Activated CD8-positive, alpha-beta memory T cell treated with anti-CD3 and anti-CD28 coated beads for 36 hours (primary cell): ENCODE data around the gene SPATC1L. TPM values are rescaled to one million over a fixed set of nuclear protein-coding genes. Genes with fewer than 3 reads are reported as not detected.
"Not testable (repeated sequence)": the region's sequence is repeated elsewhere in the genome, so short reads cannot be mapped to it uniquely, and the experiment has no call there.

Experiments used
- CTCF ChIA-PET: fragments of 350-600 bp; sonication (Branson Sonifier 250); formaldehyde crosslinking; loops from one replicate; lab custom pipeline; 2021; ENCODE audit warnings: antibody characterized with exemption; lab: Charles Lee
- POLR2A ChIA-PET: fragments of 350-600 bp; sonication (Branson Sonifier 250); formaldehyde crosslinking; loops from one replicate; lab custom pipeline; 2021; ENCODE audit warnings: antibody characterized with exemption; lab: Charles Lee
- total RNA-seq, 2 experiments: library from RNA; stranded (reverse); gene quantifications; one replicate each; pipeline ENCODE4 v1.2.3, GENCODE V29; 2021

Gene SPATC1L
- total RNA-seq = 1 to 10 TPM; 5.0 to 5.9 TPM

- CTCF ChIA-PET = no interaction called here
These were observed at the start of gene SPATC1L for GRCh38 chr21:46183910-46184624. Gene SPATC1L (minus strand): TSS chr21:46184459. CDS start chr21:46182816, 1,643 bp downstream.

DNA sequence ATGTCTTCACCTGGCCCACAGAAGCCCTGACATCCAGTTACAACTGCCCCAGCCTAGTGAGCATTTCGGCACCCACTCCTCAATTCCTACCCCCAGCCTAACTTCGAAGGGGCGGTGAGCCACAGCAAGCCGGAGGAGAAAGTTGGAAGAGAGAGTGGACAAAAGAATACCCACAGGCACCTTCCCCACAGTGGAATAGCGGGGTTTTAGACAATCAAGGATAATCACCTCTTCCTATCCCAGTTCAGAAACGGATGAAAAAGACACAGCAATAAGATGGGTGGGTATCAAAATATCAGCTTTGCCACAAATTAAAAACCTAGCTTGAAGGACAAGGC lies 45.6 kb upstream of the SPATC1L start:
- ChIA-PET POLR2A (no interaction called here), CTCF (interaction anchor here (1.2 to 1.6 kb wide), 2 partner anchors 49 to 86 kb away, joined by 3 to 6 read pairs; no protein-coding TSS in a partner anchor)

More at GRCh38 chr21:46183910-46184624, at the start of gene SPATC1L:
- POLR2A ChIA-PET = no interaction called here

- POLR2A ChIA-PET = interaction anchor here (0.5 kb wide), 1 partner anchor 765 kb away, joined by 3 read pairs; no protein-coding TSS in a partner anchor
- CTCF ChIA-PET = interaction anchor here (0.6 to 1.6 kb wide), 3 partner anchors 28 to 86 kb away, joined by 3 to 6 read pairs (median 3); no protein-coding TSS in a partner anchor
These were observed 45.1 kb upstream of the SPATC1L start for GRCh38 chr21:46229133-46229922.

DNA sequence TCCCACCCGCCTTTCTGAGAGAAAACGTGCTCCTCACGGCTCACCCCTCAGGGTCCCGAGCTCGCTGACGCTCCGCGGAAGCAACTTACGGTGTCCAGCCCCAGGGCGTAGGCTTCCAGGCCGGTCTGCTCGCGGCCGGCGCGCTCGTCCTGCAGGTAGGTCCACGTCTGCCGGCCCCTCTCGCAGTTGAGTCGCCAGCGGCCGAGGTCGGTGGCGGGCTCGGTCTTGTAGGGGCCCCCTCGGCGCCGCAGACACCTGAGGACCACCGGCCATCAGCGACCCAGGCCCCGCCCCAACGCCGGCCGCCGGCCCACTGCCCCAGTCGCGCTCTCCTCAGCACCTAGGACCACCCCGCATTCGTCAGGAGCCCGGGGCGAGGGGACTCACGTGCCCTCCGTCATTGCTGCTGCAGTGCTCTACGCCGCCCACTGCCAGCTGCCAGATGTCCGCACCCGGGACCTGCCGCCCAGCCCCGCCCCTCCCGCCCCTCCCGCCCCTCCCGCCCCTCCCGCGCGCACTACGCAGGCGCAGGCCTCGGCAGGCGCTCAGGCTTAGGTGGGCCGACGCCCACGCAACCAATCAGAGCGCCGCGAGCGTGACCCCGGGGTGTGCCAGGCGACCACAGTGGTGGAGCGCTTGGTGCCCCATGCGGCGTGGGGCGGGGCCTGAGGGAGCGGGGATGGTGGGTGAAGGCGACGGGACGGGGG lies 44.2 kb upstream of the SPATC1L start, which contains the start of gene LSS:
LSS (minus strand) TSS at position 430 of the 707 bp plus-strand sequence; CDS start at position 401, 29 bp downstream.
- ChIA-PET POLR2A (interaction anchor here (0.5 kb wide), 1 partner anchor 765 kb away, joined by 3 read pairs; no protein-coding TSS in a partner anchor), CTCF (no interaction called here)

DNA sequence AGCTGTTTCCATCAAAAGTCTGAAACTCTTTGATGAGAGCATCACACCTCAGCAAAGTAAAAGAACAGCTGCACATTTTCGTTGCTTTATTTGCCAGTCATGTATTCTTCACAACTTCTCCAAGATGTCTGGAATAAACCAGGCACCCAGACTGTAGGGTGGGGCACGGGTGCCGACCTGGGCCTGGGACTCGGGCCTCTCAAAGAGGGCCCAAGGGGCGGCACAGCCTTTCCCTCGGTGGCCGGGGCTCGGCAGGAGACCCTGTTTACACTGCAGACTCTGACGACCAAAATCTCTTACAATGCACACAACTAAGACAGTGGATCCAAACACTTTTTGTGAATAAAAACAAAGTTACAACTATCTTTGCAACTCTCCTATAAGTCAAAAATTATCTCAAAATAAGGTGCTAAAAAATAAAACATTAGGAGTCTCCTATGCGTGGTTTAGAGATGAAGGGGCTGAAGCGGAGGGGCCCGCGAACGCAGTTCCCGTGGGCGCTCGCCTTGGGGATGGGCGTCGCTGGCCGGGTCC lies 43.6 kb upstream of the SPATC1L start:
- ChIA-PET CTCF (interaction anchor here (0.6 kb wide), 1 partner anchor 74 kb away, joined by 3 read pairs; no protein-coding TSS in a partner anchor), POLR2A (no interaction called here)

GRCh38 chr21:46226920-46227599 lies 42.8 kb upstream of the SPATC1L start:
- ChIA-PET CTCF (interaction anchor here (0.6 kb wide), 1 partner anchor 73 kb away, joined by 3 read pairs; no protein-coding TSS in a partner anchor), POLR2A (no interaction called here)

GRCh38 chr21:46226146-46226545 lies 41.9 kb upstream of the SPATC1L start:
- ChIA-PET POLR2A (no interaction called here), CTCF (no interaction called here)

DNA sequence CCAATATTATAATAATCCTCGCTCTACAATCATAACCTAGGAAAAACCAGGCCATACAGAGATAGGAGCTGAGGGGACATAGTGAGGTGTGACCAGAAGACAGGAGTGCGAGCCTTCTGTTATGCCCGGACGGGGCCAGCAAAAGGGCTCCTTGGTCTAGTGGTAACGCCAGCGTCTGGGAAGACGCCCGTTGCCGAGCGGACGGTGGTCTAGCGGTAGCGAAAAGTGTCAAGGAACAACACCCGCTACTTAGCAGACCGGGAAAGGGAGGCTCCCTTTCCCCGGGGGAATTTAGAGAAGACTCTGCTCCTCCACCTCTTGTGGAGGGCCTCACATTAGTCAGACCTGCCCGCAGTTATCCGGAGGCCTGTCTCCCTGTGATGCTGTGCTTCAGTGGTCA lies 39.4 kb upstream of the SPATC1L start:
- CTCF ChIA-PET, POLR2A ChIA-PET: not testable (repeated sequence)

- POLR2A ChIA-PET = no interaction called here
- CTCF ChIA-PET = interaction anchor here (0.9 kb wide), 1 partner anchor 102 kb away, joined by 3 read pairs; no protein-coding TSS in a partner anchor
These were observed 39.0 kb upstream of the SPATC1L start for GRCh38 chr21:46223217-46223616.

DNA sequence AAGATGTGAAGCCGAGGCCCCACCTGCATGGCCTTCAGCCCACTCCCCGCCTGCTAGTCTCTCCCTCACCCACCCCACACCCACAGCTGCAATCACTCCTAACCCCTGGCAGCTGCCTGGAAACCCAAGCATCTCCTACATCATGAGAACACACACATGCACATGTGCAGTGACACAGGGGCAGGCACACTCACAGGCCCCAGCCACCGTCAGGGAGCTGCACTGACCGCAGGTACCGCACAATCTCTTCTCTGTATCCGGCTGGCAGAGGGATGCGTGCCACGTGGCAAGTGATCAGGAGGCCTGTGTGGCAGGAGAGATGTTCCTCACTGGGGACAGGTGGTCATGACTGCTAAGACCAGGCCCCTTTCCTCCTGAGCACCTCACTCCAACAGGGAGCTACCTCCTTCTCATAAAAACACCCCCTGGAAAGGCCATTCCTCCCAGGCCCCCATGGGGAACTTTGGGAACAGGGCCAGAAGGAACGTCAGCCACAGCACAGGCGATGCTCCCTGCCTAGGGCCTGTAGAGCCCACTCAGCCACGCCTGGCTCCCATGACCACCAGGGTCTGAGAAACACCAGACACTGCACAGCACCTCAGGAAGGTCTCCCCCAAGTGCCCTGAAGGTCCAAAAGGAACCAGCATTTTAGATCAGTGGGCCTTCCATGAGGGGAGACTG lies 38.3 kb upstream of the SPATC1L start:
- CTCF ChIA-PET = interaction anchor here (0.9 kb wide), 1 partner anchor 103 kb away, joined by 3 read pairs; no protein-coding TSS in a partner anchor

GRCh38 chr21:46221664-46222435 lies 37.6 kb upstream of the SPATC1L start:
- ChIA-PET CTCF (interaction anchor here (0.9 kb wide), 1 partner anchor 103 kb away, joined by 3 read pairs; no protein-coding TSS in a partner anchor), POLR2A (no interaction called here)

More for the DNA sequence above, 38.3 kb upstream of the SPATC1L start:
- POLR2A ChIA-PET = no interaction called here

DNA sequence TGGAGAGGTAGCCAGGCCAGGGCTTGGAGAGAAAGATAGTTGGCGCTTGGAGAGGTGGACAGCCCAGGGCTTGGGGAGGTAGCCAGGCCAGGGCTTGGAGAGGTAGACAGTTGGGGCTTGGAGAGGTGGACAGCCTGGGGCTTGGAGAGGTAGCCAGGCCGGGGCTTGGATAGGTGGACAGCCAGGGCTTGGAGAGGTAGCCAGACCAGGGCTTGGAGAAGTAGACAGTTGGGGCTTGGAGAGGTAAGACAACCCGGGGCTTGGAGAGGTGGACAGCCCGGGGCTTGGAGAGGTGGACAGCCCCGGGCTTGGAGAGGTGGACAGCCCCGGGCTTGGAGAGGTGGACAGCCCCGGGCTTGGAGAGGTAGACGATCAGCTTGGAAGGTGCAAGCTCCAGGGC lies 36.6 kb upstream of the SPATC1L start:
- POLR2A ChIA-PET = no interaction called here
- CTCF ChIA-PET = no interaction called here

DNA sequence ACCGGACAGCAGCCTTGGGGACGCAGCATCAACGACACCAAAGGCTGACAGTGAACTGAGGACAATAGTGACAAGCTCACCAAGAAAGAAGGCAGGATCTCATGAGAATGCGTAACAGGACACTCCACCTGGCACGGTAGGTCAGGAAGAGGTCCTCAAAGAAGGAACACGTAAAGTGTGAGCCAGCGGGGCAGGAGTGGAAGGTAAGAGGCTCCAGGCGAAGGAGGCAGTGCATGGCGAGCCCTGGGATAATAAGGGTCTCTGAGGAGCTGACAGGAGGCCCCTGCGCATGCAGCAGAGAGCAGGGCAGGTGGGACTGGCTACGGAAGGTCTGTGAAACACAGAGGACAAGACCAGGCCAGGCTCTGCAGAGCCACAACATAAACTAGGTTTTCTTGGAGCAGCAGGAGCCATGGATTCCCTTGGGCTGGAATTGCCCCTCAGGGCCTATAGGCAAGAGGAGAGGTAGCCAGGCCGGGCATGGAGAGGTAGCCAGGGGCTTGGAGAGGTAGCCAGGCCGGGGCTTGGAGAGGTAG lies 36.1 kb upstream of the SPATC1L start:
- CTCF ChIA-PET = no interaction called here
- POLR2A ChIA-PET = no interaction called here

- CTCF ChIA-PET = no interaction called here
These were observed 35.5 kb upstream of the SPATC1L start for GRCh38 chr21:46219591-46220239.

DNA sequence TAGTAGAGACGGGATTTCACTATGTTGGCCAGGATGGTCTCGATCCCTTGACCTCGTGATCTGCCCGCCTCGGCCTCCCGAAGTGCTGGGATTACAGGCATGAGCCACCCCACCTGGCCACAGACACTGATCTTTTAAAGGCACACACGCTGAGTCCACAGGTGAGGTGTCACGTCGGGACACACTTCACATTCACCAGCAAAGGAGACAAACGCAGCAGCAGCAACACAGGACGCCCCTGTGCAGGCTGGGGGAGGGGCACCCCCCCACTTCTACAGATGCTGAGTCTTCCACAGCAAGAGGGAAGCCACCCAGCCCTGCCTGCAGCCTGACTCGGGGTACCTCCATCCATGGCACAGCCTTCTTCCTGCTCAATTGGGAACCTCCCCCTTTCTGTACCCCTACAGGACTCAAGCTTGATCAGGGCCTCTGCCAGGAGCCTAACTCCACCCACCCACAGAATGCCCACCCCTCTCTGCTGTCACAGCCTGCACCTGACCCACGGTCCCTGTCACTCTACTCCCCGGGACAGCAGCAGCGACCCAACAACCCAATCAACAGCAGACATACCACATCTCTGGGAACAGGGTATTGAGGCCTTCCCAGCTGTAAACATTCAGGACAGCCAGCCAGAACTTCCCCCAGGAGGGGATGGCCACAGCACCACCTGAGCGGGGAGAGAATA lies 34.8 kb upstream of the SPATC1L start:
- POLR2A ChIA-PET = no interaction called here

More at GRCh38 chr21:46219591-46220239, 35.5 kb upstream of the SPATC1L start:
- POLR2A ChIA-PET = no interaction called here

More for the DNA sequence above, 34.8 kb upstream of the SPATC1L start:
- CTCF ChIA-PET = no interaction called here
